SK-N-SH (cell line): ENCODE measurements around the gene RELT. TPM values are rescaled to one million over a fixed set of nuclear protein-coding genes. Genes with fewer than 3 reads are reported as not detected.

Source experiments
- CTCF ChIA-PET: fragments of 300-600, 350-600 bp; formaldehyde crosslinking; extraction: SDS; loops from one replicate; lab custom pipeline; 2021; lab: Yijun Ruan, JAX
- POLR2A ChIA-PET: fragments of 350-600 bp; sonication (Branson Sonifier 250); formaldehyde crosslinking; extraction: SDS; loops from one replicate; lab custom pipeline; 2020; ENCODE audit warnings: antibody characterized with exemption, inconsistent platforms; lab: Yijun Ruan, JAX
- DNase-seq: peaks from one replicate; pipeline ENCODE4 v3.0.0; 2012
- H2AFZ ChIP-seq: fragments of 200-600 bp; sonication (generic); 2 replicates; pipeline ENCODE4 v1.8.1; 2016; ENCODE audit warnings: antibody characterized with exemption, mild to moderate bottlenecking, low read depth
- H3F3A ChIP-seq: fragments of 200-600 bp; sonication (generic); replicated peaks from 2 replicates; pipeline ENCODE3; 2016; ENCODE audit warnings: antibody characterized with exemption, mild to moderate bottlenecking; ENCODE audit not compliant: insufficient read depth
- H3K27ac ChIP-seq, 2 experiments: fragments of 200-500 bp in 1 of 2; fragments of 200-600 bp in 1 of 2; sonication (Bioruptor generic) in 1 of 2; sonication (generic), shearing (Covaris generic) in 1 of 2; 2 replicates each; pipeline versions ENCODE4 v1.5.1 to v1.6.1; 2014 to 2016; ENCODE audit warnings: low read depth in 2 of 2, inconsistent platforms in 1 of 2, low read length in 1 of 2, mild to moderate bottlenecking in 1 of 2, mixed read lengths in 1 of 2
- H3K27me3 ChIP-seq: fragments of 200-600 bp; sonication (generic), shearing (Covaris generic); 2 replicates; pipeline ENCODE4 v1.6.1; 2016; ENCODE audit warnings: mixed run types; ENCODE audit not compliant: insufficient read depth
- H3K36me3 ChIP-seq, 2 experiments: fragments of 200-500 bp in 1 of 2; fragments of 200-600 bp in 1 of 2; sonication (Bioruptor generic) in 1 of 2; sonication (generic) in 1 of 2; replicated peaks in 1 of 2; 2 replicates each; pipeline versions ENCODE3 to v1.5.1; 2014 to 2016; ENCODE audit warnings: low read length in 1 of 2, mild to moderate bottlenecking in 1 of 2; ENCODE audit not compliant: insufficient read depth in 2 of 2, control insufficient read depth in 1 of 2
- H3K4me1 ChIP-seq, 2 experiments: fragments of 200-500 bp in 1 of 2; fragments of 200-600 bp in 1 of 2; sonication (Bioruptor generic) in 1 of 2; sonication (generic), shearing (Covaris generic) in 1 of 2; 2 replicates each; pipeline versions ENCODE4 v1.5.1 to v1.6.1; 2014 to 2016; ENCODE audit warnings: low read depth in 1 of 2, low read length in 1 of 2, mixed run types in 1 of 2; ENCODE audit not compliant: insufficient read depth in 2 of 2, control insufficient read depth in 1 of 2
- H3K4me2 ChIP-seq: fragments of 200-600 bp; sonication (generic), shearing (Covaris generic); 2 replicates; pipeline ENCODE4 v1.6.1; 2017; ENCODE audit warnings: mixed run types
- H3K4me3 ChIP-seq, 2 experiments: fragments of 200-500 bp in 1 of 2; fragments of 200-600 bp in 1 of 2; sonication (Bioruptor generic) in 1 of 2; sonication (generic), shearing (Covaris generic) in 1 of 2; 2 replicates each; pipeline versions ENCODE4 v1.5.1 to v1.8.1; 2014 to 2016; ENCODE audit warnings: low read depth in 2 of 2, inconsistent platforms in 1 of 2, low read length in 1 of 2, mild to moderate bottlenecking in 1 of 2, mixed read lengths in 1 of 2, moderate library complexity in 1 of 2
- H3K79me2 ChIP-seq: fragments of 200-600 bp; sonication (generic); 2 replicates; pipeline ENCODE4 v1.8.1; 2017; ENCODE audit warnings: mild to moderate bottlenecking; ENCODE audit not compliant: insufficient read depth
- H3K9ac ChIP-seq: fragments of 200-600 bp; sonication (generic); 2 replicates; pipeline ENCODE4 v1.6.1; 2017; ENCODE audit warnings: mixed run types
- H3K9me2 ChIP-seq: fragments of 200-600 bp; sonication (generic); 2 replicates; pipeline ENCODE4 v1.6.1; 2017; ENCODE audit warnings: mixed run types
- H3K9me3 ChIP-seq: fragments of 200-600 bp; sonication (generic); 2 replicates; pipeline ENCODE4 v1.6.1; 2017; ENCODE audit warnings: mixed run types, mild to moderate bottlenecking, moderate library complexity
- H4K20me1 ChIP-seq: fragments of 200-600 bp; sonication (generic); 2 replicates; pipeline ENCODE4 v1.6.1; 2017; ENCODE audit warnings: mild to moderate bottlenecking, mixed run types; ENCODE audit not compliant: insufficient read depth
- ELF1 ChIP-seq: IDR thresholded peaks from 2 replicates; pipeline ENCODE4 v1.4.0; 2012
- FOXJ3 ChIP-seq: sonication (generic); formaldehyde crosslinking; IDR thresholded peaks from 2 replicates; pipeline ENCODE4 v1.5.1; 2020; ENCODE audit warnings: mild to moderate bottlenecking, missing genetic modification reagents
- NRF1 ChIP-seq: IDR thresholded peaks from 2 replicates; pipeline ENCODE4 v1.6.1; 2012; ENCODE audit warnings: low read depth, mild to moderate bottlenecking, low read length
- RAD21 ChIP-seq: IDR thresholded peaks from 2 replicates; pipeline ENCODE4 v1.6.1; 2012; ENCODE audit warnings: mild to moderate bottlenecking, low read length
- RFX5 ChIP-seq: IDR thresholded peaks from 2 replicates; pipeline ENCODE4 v1.6.1; 2012; ENCODE audit warnings: mild to moderate bottlenecking, improper control_type of control experiment, low read length
- USF2 ChIP-seq: fragments of 150-350 bp; IDR thresholded peaks from 2 replicates; pipeline ENCODE4 v1.6.1; 2017; ENCODE audit warnings: antibody characterized with exemption, low read length, low read depth, borderline replicate concordance
- ZBTB33 ChIP-seq: IDR thresholded peaks from 2 replicates; pipeline ENCODE4 v1.4.0; 2012; ENCODE audit warnings: low read depth, borderline replicate concordance
- WGBS: methylation state at CpG from one replicate; pipeline ENCODE4 v1.1.6; 2017; ENCODE audit warnings: low lambda C conversion rate; 5-methylcytosine and 5-hydroxymethylcytosine counted together
- polyA plus RNA-seq, 3 experiments: library from polyadenylated mRNA; depleted of rRNA; stranded (reverse); fragments of >200 nt; gene quantifications; 2 replicates each; pipeline ENCODE4 v1.2.3, GENCODE V29; 2012

Gene RELT
- polyA plus RNA-seq, 1 of the 3 experiments (the other 2 are of a cell fraction), result 4.3 TPM

GRCh38 chr11:73386016-73386415 lies 9.8 kb downstream of the RELT start:
- no peak for DNase-seq
- Histone ChIP-seq H3K9ac (no peak overlapping the region), H2AFZ (no peak overlapping the region), H3K4me1 (peaks cover 15 to 24% of the 10 kb centered on the region in 2 experiments; a peak in 2 of 4 replicates), H3K9me2 (no peaks in the 10 kb centered on the region), H4K20me1 (peaks cover 22% of the 10 kb centered on the region; the same call in 1 of the 2 replicates), H3K27ac (no peak overlapping the region), H3K9me3 (no peaks in the 10 kb centered on the region), H3K36me3 (no peaks in the 10 kb centered on the region), H3K27me3 (no peaks in the 10 kb centered on the region), H3K79me2 (peaks cover 48% of the 10 kb centered on the region), H3K4me2 (no peak overlapping the region), H3K4me3 (no peak overlapping the region), H3F3A (no peaks in the 10 kb centered on the region)
- CTCF ChIA-PET, result interaction anchor here (1.1 to 3.7 kb wide), 5 partner anchors 35 to 275 kb away, joined by 3 to 29 read pairs (median 7); no protein-coding TSS in a partner anchor
- TF ChIP-seq USF2 (no peak), NRF1 (no peak), RAD21 (no peak), RFX5 (no peak)
- POLR2A ChIA-PET, result no interaction called here
- WGBS, result 93% methylated on average over 3 of the region's 8 CpGs

GRCh38 chr11:73386546-73386945 lies 10.3 kb downstream of the RELT start:
- Histone ChIP-seq H3K9me2 (no peaks in the 10 kb centered on the region), H3K4me3 (no peak overlapping the region), H3K27ac (no peak overlapping the region), H4K20me1 (peaks cover 21% of the 10 kb centered on the region; the same call in 1 of the 2 replicates), H3K79me2 (peaks cover 47% of the 10 kb centered on the region), H3K4me1 (peaks cover 15 to 24% of the 10 kb centered on the region in 2 experiments; a peak in 2 of 4 replicates), H3K27me3 (no peaks in the 10 kb centered on the region), H2AFZ (no peak overlapping the region), H3K4me2 (no peak overlapping the region), H3F3A (no peaks in the 10 kb centered on the region), H3K36me3 (no peaks in the 10 kb centered on the region), H3K9ac (no peak overlapping the region), H3K9me3 (no peaks in the 10 kb centered on the region)
- no peak for DNase-seq
- CTCF ChIA-PET, result interaction anchor here (1.1 to 8.7 kb wide), 3 partner anchors 35 to 80 kb away, joined by 3 to 144 read pairs (median 11); no protein-coding TSS in a partner anchor
- TF ChIP-seq USF2, result no peak
- no peak for TF ChIP-seq ELF1
- no peak for TF ChIP-seq FOXJ3 (CRISPR knock-in tag)
- no peak for TF ChIP-seq ZBTB33
- POLR2A ChIA-PET, result no interaction called here
- 93% methylated on average over 7 of the region's 8 CpGs for whole genome bisulfite sequencing
